Stimulated activated CD8-positive, alpha-beta memory T cell treated with anti-CD3 and anti-CD28 coated beads, Interleukin-15, amount 100 ng/mL, for 1 hour (primary cell): ENCODE data around the gene PLD1.
"Not testable (repeated sequence)": the region's sequence is repeated elsewhere in the genome, so short reads cannot be mapped to it uniquely, and the experiment has no call there.

Source experiments
- DNase-seq: peaks from one replicate; pipeline ENCODE4 v3.0.0-alpha.2; 2020; ENCODE audit warnings: low read depth

The PLD1 gene

DNA sequence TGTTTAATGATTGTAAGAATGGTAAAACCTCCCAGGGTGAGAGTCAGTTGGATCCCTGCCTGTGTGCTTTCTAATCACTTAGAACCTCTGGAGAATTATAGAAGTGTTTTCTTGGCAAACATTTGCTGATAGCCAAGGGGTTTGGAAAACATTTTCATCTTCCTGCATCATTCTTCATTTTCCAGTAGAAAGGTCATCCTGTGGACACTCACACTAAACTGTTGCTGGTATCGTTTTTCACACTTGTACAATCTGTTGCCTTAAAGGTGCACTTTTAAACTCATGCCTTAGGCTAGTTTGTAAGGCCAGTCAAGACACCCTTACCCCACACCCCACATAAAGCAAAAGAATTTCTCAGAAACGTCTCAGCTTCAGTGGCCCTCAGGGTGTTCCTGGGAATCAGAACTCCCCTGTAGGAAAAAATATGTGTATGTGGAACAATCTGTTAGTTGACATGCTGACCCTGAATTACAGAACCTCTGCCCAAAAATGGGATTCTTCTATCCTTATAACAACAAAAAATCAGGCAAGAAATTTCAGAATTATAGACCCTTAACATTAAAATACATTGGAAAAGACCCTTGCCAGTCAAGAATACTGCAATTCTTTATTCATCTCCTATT lies 5.8 kb upstream of the PLD1 start:
- DNase-seq: no peak

DNA sequence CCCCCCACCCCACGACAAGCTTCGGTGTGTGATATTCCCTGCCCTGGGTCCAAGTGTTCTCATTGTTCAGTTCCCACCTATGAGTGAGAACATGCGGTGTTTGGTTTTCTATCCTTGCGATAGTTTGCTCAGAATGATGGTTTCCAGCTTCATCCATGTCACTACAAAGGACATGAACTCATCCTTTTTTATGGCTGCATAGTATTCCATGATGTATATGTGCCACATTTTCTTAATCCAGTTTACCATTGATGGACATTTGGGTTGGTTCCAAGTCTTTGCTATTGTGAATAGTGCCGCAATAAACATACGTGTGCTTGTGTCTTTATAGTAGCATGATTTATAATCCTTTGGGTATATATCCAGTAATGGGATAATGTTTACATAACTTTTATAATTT lies 4.4 kb upstream of the PLD1 start:
- DNase-seq: not testable (repeated sequence)

DNA sequence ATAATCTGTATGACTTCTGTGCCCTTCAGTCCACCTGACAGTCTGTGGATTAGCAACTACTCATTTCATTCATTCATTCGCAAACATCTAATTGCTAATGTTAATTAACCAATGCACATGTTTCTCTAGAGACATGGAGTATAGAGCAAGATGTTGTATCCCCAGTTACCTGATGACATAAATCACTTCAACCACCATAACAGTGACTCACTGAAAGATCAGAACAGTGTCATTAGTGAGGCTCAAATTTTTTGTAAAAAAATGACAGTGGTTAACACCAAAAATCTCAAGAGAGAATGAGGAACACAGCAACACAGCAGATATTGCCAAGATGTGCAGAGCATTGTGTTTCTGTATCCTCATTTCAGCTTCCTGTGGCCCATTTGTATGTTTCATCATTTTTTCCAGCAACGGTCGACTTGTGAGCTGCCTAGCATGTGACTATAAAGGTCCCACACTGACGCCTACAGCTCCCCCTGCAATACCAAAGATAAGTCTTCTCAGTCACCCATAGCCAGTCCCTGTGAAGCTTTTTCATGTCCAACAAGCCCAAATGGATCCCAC lies 3.7 kb upstream of the PLD1 start:
- no peak for DNase-seq

DNA sequence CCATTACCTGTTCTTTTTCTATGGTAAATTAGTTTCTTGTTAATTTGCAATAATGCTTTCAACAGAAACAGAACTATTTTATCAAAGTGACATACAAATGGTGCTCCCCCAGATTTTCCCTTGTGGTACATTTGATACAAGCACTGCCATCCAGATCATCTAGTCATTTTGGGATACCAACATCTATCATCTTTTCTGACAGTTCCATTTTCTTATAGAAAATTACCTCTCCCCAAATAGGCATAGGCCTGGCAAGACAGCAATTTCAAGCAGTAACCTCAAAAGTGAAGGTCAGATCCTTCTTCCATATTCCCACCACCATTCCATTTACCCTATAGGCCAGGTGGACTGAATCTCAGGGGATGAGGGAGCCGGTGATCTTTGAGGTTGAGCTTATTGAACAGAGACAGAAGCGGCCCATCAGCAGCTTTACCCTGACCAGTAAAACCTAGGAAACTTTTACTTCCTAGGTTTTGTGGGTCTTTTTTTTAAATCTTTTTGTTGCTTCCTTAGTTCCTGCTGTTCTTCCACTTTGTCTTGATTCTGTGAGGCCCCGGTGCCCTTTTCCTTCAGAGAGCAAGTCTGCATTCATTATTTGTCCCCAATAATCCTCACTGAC lies 3.1 kb upstream of the PLD1 start:
- no peak for DNase-seq

DNA sequence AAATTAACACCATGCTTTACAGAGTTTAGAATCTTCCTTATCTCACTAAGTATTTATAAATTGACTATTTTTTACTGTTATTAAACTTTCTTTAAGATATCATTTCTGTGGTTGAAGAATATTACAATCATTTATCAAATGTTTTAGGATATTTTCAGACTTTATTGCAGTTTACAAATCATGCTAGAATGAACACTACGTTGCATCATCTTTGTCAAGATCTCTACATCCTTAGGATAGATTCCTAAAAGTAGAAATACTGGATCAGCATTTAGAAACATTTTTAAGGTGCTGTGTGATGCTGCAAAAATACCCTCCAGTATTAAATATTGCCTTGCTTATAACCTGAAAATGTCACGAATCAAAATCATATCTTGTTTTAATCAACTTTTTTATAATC lies 2.5 kb upstream of the PLD1 start:
- DNase-seq: no peak

DNA sequence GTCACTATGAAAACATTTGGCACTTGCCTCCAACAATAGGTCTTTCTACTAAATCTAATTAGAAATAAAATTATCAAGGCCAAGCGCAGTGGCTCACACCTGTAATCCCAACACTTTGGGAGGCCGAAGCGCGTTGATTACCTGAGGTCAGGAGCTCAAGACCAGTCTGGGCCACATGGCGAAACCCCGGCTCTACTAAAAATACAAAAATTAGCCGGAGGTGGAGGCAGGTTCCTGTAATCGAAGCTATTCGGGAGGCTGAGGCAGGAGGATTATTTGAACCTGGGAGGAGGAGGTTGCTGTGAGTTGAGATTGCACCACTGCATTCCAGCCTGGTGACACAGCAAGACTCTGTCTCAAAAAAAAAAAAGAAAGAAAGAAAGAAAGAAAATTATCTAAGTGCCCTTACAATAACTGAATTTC lies 1.6 kb upstream of the PLD1 start:
- no peak for DNase-seq

DNA sequence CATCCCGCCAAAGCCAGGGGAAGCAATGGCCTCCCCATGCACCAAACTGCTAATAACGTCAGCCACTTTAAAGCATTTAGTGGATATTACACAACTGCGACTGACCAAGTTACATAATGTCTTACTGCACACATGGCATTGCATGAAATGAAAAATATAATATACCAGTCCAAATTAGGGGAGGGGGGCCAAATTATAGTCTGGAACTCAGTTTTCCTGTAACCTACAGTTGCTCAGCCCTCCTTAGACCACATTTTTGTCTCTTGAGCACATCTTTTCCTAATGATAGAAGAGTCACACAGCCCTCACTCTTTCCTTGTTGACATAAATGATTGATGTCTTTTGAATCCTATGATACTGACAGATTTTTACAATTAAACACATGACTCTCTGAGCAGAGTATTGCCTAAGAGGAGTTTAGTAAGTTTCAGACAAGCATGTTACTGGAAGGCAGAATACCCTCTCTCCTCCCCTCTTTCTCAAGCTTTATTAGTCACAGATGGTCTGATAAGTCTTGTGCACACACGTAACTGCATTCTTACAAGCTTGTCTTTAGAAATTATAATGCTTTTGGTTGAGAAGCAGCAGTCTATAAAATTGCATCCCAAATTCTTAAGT lies 1.1 kb upstream of the PLD1 start:
- DNase-seq: no peak

DNA sequence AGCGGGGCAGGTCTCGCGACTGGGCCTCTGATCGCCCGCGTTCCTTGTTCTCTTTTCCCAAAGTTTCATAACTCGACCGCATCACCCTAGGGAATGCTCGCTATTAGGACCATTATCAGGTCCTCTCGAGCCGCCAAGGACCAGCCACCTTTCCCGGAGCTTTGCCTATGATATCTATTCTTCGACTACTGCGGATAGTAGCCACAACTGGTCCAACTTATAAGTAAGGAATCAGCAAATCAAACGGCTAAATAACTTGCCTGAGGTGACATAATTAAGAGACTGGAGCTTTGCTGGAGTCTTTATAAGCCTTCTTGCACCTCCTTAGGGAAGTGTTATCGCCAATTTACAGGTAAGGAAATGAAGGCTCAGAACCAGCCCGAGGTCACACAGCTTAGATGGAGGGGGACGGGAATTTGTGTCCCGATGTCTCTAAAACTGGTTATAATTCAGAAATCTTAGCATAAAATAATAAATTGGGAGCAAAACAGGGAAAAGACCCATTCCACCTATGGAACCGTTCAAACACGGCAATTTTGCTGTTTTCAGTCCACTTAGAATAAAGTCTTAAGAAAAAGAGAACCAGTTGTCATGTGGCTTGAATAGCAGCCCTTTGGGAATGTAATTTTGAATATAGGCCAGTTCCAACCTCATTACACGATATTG lies 479 bp upstream of the PLD1 start:
- no peak for DNase-seq

DNA sequence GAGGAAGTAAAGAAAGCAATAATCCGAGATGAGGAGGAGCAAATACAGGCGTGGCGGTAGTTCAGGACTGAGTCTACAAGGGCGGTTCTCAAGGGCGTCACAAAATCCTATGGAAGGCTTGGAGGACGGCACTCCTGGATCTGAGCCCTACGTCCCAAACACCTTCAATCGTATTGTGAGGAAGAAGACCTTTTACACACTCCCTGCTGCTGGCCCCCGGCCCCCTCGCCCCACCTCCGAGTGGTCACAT lies 747 bp downstream of the PLD1 start:
- no peak for DNase-seq

DNA sequence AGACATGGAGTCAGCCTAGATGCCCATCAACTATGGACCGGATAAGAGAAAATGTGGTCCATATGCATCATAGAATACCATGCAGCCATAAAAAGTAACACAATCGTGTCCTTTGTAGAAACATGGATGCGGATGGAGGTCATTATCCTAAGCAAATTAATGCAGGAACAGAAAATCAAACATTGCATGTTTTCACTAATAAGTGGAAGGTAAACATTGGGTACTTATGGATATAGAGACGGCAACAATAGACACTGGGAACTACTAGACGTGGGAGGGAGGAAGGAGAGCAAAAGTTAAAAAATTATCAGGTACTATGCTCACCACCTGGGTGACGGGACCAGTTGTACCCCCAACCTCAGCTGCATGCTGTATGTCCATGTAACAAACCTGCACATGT lies 2.5 kb downstream of the PLD1 start:
- DNase-seq: no peak

DNA sequence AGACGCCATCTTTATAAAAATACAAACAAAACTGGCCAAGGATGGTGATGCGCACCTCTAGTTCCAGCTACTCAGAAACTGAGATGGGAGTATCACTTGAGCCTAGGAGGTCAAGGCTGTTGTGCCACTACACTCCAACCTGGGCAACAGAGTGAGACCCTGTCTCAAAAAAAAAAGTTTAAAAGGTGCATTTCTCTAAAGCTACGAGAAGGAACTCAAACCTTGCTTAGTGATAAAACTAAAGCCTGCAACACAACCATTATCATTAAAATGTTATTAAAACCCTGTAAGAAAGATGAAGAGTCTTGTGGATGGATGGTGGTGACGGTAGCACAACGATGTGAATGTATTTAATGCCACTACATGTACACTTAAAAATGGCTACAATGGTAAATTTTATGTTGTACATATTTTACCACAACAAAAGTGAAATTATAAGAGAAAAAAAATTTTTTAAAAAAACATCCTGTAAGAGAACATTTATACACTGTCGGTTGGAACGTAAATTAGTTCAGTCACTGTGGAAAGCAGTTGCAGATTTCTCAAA lies 3.1 kb downstream of the PLD1 start:
- no peak for DNase-seq

DNA sequence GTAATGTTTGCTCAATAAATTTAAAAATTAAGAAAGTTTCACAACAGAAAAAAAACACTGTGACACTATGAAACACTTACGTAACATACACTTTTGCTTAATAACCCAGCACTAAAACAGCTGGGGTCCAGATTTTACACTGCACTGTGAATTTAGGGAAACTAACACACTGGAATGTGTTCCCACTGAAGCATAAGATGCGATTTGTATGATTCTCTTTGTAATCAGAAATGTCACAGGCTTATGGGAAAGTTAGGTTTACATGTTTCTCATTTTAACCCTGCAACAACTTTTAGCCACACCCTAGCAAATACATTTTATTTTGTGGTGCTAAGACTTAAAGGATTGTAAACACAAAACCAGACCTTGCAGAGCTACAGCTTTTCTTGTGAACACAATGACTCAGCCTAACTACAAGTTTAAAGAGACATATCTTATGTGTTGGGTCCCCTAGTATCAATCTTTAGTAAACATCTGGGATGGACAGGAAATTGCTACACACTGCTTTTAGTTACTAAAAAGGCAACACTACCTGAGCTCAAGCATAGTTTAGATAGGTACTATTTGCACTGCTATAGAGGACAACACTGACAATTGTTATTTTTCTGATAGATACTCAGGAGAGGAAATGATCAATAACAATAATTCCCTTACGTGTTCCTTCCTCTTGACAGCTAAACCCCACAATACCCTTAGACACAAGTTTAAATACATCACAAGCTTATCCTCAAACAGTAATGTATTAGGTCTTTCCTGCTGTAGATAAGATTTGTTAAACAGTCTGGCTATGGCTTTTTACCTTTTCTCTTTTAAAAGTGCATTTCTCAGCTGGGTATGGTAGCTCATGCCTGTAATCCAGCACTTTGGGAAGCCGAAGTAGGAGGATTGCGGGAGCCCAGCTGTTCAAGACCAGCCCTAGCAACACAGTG lies 3.8 kb downstream of the PLD1 start:
- DNase-seq: no peak

DNA sequence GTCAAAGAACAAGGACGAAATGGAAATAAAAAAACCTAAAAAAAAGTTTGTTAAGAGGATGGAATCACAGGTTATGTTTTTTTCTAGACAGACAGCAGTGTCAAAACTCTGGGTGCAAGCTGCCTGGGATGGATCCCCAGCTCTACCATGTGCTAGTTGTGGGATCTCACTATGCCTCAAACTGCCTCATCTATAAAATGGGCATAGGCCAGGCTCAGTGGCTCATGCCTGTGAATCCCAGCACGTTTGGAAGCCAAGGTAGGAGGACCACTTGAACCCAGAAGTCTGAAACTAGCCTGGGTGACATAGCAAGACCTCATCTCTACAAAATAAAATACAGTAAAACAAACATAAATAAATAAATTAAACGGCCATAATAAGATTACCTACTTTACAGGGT lies 4.6 kb downstream of the PLD1 start:
- no peak for DNase-seq

DNA sequence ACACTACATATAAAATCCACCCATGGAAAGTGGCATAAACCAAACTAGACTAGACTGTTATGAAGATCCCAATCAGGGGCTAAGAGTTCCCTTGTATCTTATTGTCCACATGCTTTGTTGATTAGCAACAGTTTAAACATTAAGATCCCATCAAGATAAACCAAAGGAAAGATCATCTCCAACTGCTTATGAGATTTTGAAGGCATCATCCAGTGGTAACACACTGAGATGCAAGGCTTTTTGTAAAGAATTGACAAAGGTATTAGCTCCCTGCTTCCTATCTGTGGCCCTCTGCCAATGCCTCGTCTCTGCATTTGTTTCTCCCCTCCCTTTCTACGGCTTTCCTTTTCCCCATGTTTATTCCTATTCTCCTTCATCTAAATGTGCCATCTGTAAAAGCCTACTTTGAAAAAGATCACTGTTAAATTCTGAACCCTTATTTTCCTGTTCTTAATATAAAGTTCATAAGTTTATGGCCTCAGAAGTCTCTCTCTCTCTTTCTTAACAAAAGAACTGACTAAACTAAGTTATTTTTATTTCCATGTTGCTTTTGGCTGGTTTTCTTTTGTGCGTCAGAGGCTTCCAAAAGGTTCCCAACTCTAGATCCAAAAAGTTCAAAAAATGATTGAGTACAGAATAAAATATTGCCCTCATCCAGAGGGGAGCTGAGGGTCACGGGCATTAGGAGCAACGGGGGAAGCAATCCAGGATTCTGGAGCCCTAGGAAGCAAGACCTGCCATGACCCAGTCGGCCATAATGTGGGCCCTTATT lies 5.5 kb downstream of the PLD1 start:
- no peak for DNase-seq

DNA sequence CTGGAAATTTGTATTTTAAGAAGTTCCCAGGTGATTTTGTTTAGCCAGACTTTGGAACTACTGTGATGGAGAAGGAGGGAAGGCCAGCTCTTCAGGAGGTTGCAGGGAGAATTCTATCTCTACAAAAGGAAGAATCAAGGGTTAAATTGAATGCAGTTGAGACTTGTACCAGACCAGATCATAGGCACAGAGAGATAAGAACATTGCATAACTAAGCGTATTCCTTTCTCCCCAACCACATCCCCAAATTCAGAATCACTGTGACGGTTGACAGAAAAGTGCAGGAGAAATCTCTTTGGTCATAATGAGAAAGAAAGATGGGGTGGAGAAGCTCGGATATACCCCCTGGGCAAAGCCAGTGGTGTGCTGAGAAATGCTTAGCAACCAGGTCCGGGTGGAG lies 7.2 kb downstream of the PLD1 start:
- DNase-seq: no peak

DNA sequence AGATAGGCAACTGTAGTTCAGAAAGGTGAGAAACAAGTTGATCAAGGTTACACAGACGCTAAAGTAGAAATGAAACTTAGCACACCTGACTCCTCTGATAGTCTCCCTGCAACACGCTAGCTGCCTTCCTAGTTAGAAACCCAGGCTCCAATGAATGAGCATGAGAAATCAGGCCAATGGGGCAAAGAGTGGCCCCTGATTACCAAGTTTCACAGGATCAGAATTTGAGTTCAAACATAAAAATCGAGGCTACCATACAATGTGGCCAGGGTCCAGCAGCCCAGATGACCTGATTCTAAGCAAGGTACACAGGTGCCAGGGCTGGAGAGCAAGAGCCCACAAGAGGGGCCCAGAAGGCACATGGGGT lies 7.7 kb downstream of the PLD1 start:
- DNase-seq: no peak

DNA sequence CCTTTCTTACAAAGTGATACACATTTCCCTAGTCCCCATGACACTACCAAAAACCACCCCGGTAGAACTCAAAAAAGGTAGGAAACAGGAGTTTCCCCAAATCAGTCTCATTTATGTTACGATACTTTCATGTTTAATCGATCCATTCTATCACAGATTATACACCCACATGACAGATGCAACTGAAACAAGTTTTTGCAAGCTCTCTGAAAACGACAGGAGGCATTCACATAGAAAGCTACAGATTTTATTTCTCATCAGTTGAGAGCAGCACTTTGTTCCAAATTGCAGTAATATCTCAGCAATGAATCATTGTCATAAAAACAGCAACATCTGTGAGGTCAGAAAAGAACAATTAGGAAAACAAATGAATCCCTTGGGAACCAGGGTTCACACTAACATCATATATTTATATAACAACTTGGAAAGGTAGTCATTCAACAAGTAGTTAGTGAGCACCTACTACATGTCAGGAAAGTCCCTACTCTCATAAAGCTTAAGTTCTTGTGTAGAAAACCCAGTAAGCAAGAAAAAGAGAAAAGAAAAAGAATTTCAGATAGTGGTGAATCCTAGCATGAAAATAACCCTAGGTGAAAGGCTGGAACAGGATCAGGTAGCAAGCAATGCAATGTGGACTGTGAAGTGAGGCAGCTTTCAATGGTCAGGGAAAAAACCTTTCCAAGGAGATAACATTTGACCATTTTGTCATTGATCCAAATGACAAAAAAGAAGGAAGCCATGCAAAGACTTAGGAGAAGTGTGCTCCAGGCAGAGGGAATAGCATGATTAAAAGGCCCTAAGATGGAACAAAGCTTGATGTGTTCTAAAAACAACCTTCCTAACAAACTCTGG lies 8.3 kb downstream of the PLD1 start:
- DNase-seq: no peak

DNA sequence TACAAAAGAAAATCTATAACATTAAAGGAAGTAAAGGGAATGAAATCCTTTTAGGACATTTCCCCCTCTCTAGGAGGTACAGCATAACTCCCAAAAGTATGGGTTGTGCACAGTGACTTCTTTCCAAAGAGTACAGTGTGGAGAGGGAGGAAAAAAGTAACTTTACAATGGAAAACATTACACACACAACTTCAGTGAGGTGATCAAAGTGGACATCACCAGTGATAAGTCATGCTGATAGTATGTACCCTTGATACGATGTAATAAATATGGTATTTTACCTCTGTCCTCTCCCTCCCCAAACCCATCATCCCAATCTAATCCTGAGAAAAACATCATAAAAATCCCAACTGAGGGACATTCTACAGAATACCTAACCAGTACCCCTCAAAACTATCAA lies 10.8 kb downstream of the PLD1 start:
- DNase-seq: no peak

DNA sequence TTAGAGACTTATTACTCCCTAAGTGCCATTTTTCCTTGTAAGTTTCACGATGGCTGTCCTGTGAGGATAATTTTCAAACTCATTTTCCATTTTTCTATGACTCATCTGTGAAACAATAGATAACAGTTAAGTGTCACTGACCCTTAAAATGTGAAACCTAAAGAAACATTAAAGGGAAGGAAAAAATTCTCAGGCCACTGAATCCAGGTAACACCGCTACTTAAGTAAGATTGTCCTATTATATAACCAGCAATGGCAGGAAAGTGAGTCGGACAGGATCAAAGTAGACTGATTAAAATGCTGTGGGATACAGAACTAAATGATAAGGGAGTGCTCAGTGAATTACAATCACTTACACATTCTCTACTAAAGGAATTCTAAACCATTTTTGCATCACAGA lies 12.4 kb downstream of the PLD1 start:
- no peak for DNase-seq

DNA sequence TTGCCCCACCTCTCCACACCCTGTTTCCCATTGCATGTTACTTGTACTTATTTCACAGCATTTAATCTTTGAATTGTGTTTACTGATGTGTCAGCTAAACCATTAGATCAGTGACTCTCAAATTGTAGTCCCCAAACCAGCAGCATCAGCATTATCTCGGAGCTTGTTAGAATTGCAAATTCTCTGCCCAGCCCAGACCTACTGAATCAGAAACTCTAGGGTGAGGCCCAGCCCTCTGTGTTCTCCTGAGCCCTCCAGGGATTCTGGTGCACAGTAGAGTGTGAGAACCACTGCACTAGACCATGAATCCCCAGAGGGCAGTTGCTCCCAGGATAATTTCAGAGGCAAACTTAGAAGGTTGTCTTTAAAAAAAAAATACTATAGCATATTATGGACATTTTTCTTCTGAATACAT lies 13.0 kb downstream of the PLD1 start:
- DNase-seq: no peak
